Esophagus squamous epithelium (tissue), 5 donors: ENCODE results near the gene CAPS. TPM values are rescaled to one million over a fixed set of nuclear protein-coding genes. Genes with fewer than 3 reads are reported as not detected.

ENCODE experiments used
- DNase-seq: peaks from one replicate; lab custom pipeline; 2025; lab: John Stamatoyannopoulos, UW
- H3K27ac ChIP-seq, 4 donors: fragments of 200-600 bp; sonication (generic); one replicate each; pipeline ENCODE4 v1.5.1; 2016 to 2019; ENCODE audit warnings: mild to moderate bottlenecking in 1 of 4
- H3K27me3 ChIP-seq, 4 donors: fragments of 200-600 bp; sonication (generic); 1 replicate in 3 of 4; 2 replicates in 1 of 4; pipeline versions ENCODE4 v1.5.1 to v1.6.0; 2017 to 2021; ENCODE audit warnings: antibody characterized with exemption in 1 of 4
- H3K36me3 ChIP-seq, 3 donors: fragments of 200-600 bp; sonication (generic); one replicate each; pipeline ENCODE4 v1.5.1; 2016 to 2019
- H3K4me1 ChIP-seq, 3 donors: fragments of 200-600 bp; sonication (generic); one replicate each; pipeline ENCODE4 v1.5.1; 2017 to 2019
- H3K4me3 ChIP-seq, 4 donors: fragments of 200-600 bp; sonication (generic); 1 replicate in 3 of 4; 2 replicates in 1 of 4; pipeline ENCODE4 v1.5.1; 2016 to 2019; ENCODE audit warnings: mild to moderate bottlenecking in 2 of 4, moderate library complexity in 1 of 4
- H3K9me3 ChIP-seq, 3 donors: fragments of 200-600 bp; sonication (generic); one replicate each; pipeline ENCODE4 v1.5.1; 2016 to 2019
- CTCF ChIP-seq, 6 experiments: fragments of 450-650 bp in 4 of 6; fragments of 200-600 bp in 2 of 6; sonication (generic) in 2 of 6; IDR thresholded peaks; one replicate each; pipeline ENCODE4 v1.5.1; 2016 to 2019; ENCODE audit warnings: antibody characterized with exemption in 6 of 6, mild to moderate bottlenecking in 4 of 6, moderate library complexity in 4 of 6
- POLR2A ChIP-seq, 4 donors: fragments of 450-650 bp; IDR thresholded peaks; one replicate each; pipeline ENCODE4 v1.6.1; 2017; ENCODE audit warnings: antibody characterized with exemption in 4 of 4, mild to moderate bottlenecking in 4 of 4, moderate library complexity in 3 of 4
- WGBS, 2 donors: methylation state at CpG; one replicate each; pipeline ENCODE4 v1.1.5; 2018; 5-methylcytosine and 5-hydroxymethylcytosine counted together
- intact Hi-C: fragments of 100-400 bp; cut with DNase I; formaldehyde crosslinking; loops from one replicate; pipeline ENCODE4 v1.15.0; 2022
- total RNA-seq, 4 donors: library from RNA; depleted of rRNA; stranded (reverse); fragments of >200 nt; gene quantifications; one replicate each; pipeline ENCODE4 v1.1.0, GENCODE V29; 2016
- donor health status: DM: yes; HTN: yes; CAD: no.

CAPS gene
- total RNA-seq, 4 donors from 2014 or later = 3.3 to 13.7 (median 7.3) TPM

- Histone ChIP-seq H3K27me3 (no peaks in the 10 kb centered on the region), H3K4me3 (no peak overlapping the region), H3K9me3 (no peaks in the 10 kb centered on the region), H3K4me1 (peaks cover 6 to 21% (median 8%) of the 10 kb centered on the region in 3 donors), H3K27ac (no peak overlapping the region), H3K36me3 (peaks cover 27 to 79% (median 45%) of the 10 kb centered on the region in 3 donors)
- no CpG with 5 or more reads among the region's 36 CpGs for WGBS, 2 donors
- no peak for DNase-seq
- TF ChIP-seq POLR2A (IDR thresholded peaks at IDR 0.05) = no peak
- TF ChIP-seq CTCF (IDR thresholded peaks at IDR 0.05) = no peak
- intact Hi-C loops = no loop called here
Measured at GRCh38 chr19:5917431-5918107, 3.5 kb downstream of the CAPS start.

GRCh38 chr19:5918463-5919079 is 4.5 kb downstream of the CAPS start:
- 89% methylated on average over 7 to 9 of the region's 20 CpGs for WGBS, 2 donors
- H3K27ac ChIP-seq = no peak overlapping the region
- peaks cover 6 to 21% (median 8%) of the 10 kb centered on the region in 3 donors for H3K4me1 ChIP-seq
- no peak for TF ChIP-seq CTCF (IDR thresholded peaks at IDR 0.05)
- TF ChIP-seq POLR2A (IDR thresholded peaks at IDR 0.05) = no peak
- intact Hi-C loops = no loop called here
- no peak overlapping the region for H3K4me3 ChIP-seq
- H3K36me3 ChIP-seq = peaks cover 31 to 89% (median 53%) of the 10 kb centered on the region in 3 donors
- no peaks in the 10 kb centered on the region for H3K27me3 ChIP-seq
- no peaks in the 10 kb centered on the region for H3K9me3 ChIP-seq
- DNase-seq = no peak

- Histone ChIP-seq H3K27me3 (no peaks in the 10 kb centered on the region), H3K9me3 (no peaks in the 10 kb centered on the region), H3K36me3 (peaks cover 50 to 100% (median 75%) of the 10 kb centered on the region in 3 donors), H3K4me3 (no peak overlapping the region), H3K27ac (no peak overlapping the region), H3K4me1 (peaks cover 0 to 12% (median 5%) of the 10 kb centered on the region in 3 donors)
- DNase-seq = no peak
- intact Hi-C loops = no loop called here
- 87 to 90% methylated on average over 14 to 20 of the region's 21 CpGs for WGBS, 2 donors
- TF ChIP-seq CTCF (IDR thresholded peaks at IDR 0.05) (no peak), POLR2A (IDR thresholded peaks at IDR 0.05) (no peak)
Measured at GRCh38 chr19:5921516-5922160, 7.6 kb downstream of the CAPS start.

GRCh38 chr19:5922161-5922545 is 8.1 kb downstream of the CAPS start:
- H3K4me3 ChIP-seq = no peak overlapping the region
- H3K27ac ChIP-seq = no peak overlapping the region
- DNase-seq = no peak
- 86 to 92% methylated on average over 12 of the region's 12 CpGs for WGBS, 2 donors
- H3K36me3 ChIP-seq = peaks cover 53 to 100% (median 70%) of the 10 kb centered on the region in 3 donors
- peaks cover 0 to 17% (median 5%) of the 10 kb centered on the region in 3 donors for H3K4me1 ChIP-seq
- H3K9me3 ChIP-seq = no peaks in the 10 kb centered on the region
- TF ChIP-seq CTCF (IDR thresholded peaks at IDR 0.05) (no peak), POLR2A (IDR thresholded peaks at IDR 0.05) (no peak)
- H3K27me3 ChIP-seq = no peaks in the 10 kb centered on the region
- intact Hi-C loops = no loop called here

- Histone ChIP-seq H3K9me3 (no peaks in the 10 kb centered on the region), H3K36me3 (peaks cover 43 to 100% (median 59%) of the 10 kb centered on the region in 3 donors), H3K4me1 (peaks cover 0 to 28% (median 5%) of the 10 kb centered on the region in 3 donors), H3K4me3 (no peak overlapping the region), H3K27me3 (no peaks in the 10 kb centered on the region), H3K27ac (no peak overlapping the region)
- TF ChIP-seq CTCF (IDR thresholded peaks at IDR 0.05) = no peak
- no peak for TF ChIP-seq POLR2A (IDR thresholded peaks at IDR 0.05)
- no peak for DNase-seq
- intact Hi-C loops = no loop called here
- 80% methylated on average over 1 of the region's 16 CpGs; no CpG with 5 or more reads in 1 of the 2 donors for WGBS, 2 donors
Measured at GRCh38 chr19:5923356-5923755, 9.3 kb downstream of the CAPS start.
